H1 (cell line): ENCODE data around the gene STYXL1. TPM values are rescaled to one million over a fixed set of nuclear protein-coding genes. Genes with fewer than 3 reads are reported as not detected.
"Not testable (repeated sequence)": the region's sequence is repeated elsewhere in the genome, so short reads cannot be mapped to it uniquely, and the experiment has no call there.

Source experiments
- CTCF ChIA-PET: fragments of 300-600 bp; sonication (Branson Sonifier 250); formaldehyde crosslinking; loops from one replicate; lab custom pipeline; 2021; ENCODE audit not compliant: partially characterized antibody; lab: Charles Lee
- POLR2A ChIA-PET: fragments of 300-600 bp; sonication (Branson Sonifier 250); formaldehyde crosslinking; loops from one replicate; lab custom pipeline; 2021; ENCODE audit warnings: inconsistent platforms; ENCODE audit not compliant: partially characterized antibody; lab: Charles Lee
- DNase-seq, 2 experiments: peaks; one replicate each; pipeline versions ENCODE4 v3.0.0 to v3.0.0-alpha.2; 2010 to 2022; ENCODE audit warnings: low spot score in 2 of 2, low read depth in 1 of 2, mixed read lengths in 1 of 2
- FAIRE-seq: peaks from 2 replicates; lab custom pipeline; 2011; peaks lifted over from hg19 to GRCh38; lab: Jason Lieb, UNC
- H2AFZ ChIP-seq: 2 replicates; pipeline ENCODE4 v1.8.1; 2012; ENCODE audit warnings: low read length, inconsistent platforms
- H2AK5ac ChIP-seq: 2 replicates; pipeline ENCODE4 v1.6.1; 2013; ENCODE audit warnings: low read depth, low read length
- H2BK120ac ChIP-seq: replicated peaks from 2 replicates; pipeline ENCODE3; 2013; ENCODE audit warnings: low read depth, low read length, inconsistent platforms
- H2BK12ac ChIP-seq: 2 replicates; pipeline ENCODE4 v1.6.1; 2013; ENCODE audit warnings: low read depth, low read length
- H2BK15ac ChIP-seq: 2 replicates; pipeline ENCODE4 v1.6.1; 2013; ENCODE audit warnings: low read length
- H2BK20ac ChIP-seq: 2 replicates; pipeline ENCODE4 v1.6.1; 2013; ENCODE audit warnings: low read length
- H2BK5ac ChIP-seq: 2 replicates; pipeline ENCODE4 v1.6.1; 2013; ENCODE audit warnings: low read depth, low read length
- H3K14ac ChIP-seq: 2 replicates; pipeline ENCODE4 v1.6.1; 2013; ENCODE audit warnings: inconsistent platforms; ENCODE audit not compliant: insufficient read length
- H3K18ac ChIP-seq: 2 replicates; pipeline ENCODE4 v1.6.1; 2013; ENCODE audit warnings: low read length; ENCODE audit errors: extremely low read depth
- H3K23ac ChIP-seq: 2 replicates; pipeline ENCODE4 v1.6.1; 2013; ENCODE audit warnings: inconsistent platforms; ENCODE audit not compliant: insufficient read length
- H3K23me2 ChIP-seq: 2 replicates; pipeline ENCODE4 v1.6.1; 2013; ENCODE audit warnings: low read depth, low read length
- H3K27ac ChIP-seq: 2 replicates; pipeline ENCODE4 v1.6.1; 2011; ENCODE audit warnings: low read depth, low read length, inconsistent platforms
- H3K27me3 ChIP-seq, 4 experiments: replicated peaks in 1 of 4; 1 replicate in 1 of 4; 2 replicates in 3 of 4; pipeline versions ENCODE4 v1.6.1 to v1.8.1; 2011 to 2013; ENCODE audit warnings: low read length in 3 of 4, mild to moderate bottlenecking in 3 of 4, inconsistent platforms in 2 of 4, mixed read lengths in 2 of 4, moderate library complexity in 1 of 4; ENCODE audit not compliant: control insufficient read depth in 3 of 4, insufficient read depth in 3 of 4; ENCODE audit errors: extremely low read depth in 1 of 4
- H3K36me3 ChIP-seq, 4 experiments: 2 replicates each; pipeline versions ENCODE4 v1.6.1 to v1.8.1; 2011 to 2013; ENCODE audit warnings: mild to moderate bottlenecking in 4 of 4, low read length in 3 of 4, moderate library complexity in 2 of 4, control low read depth in 1 of 4, inconsistent platforms in 1 of 4; ENCODE audit not compliant: insufficient read depth in 4 of 4, control insufficient read depth in 2 of 4
- H3K4ac ChIP-seq: replicated peaks from 2 replicates; pipeline ENCODE3; 2013; ENCODE audit warnings: low read length, low read depth, mixed read lengths, inconsistent platforms; ENCODE audit not compliant: insufficient read length
- H3K4me1 ChIP-seq, 4 experiments: replicated peaks in 1 of 4; 1 replicate in 1 of 4; 2 replicates in 3 of 4; pipeline versions ENCODE4 v1.6.1 to v1.8.1; 2011 to 2013; ENCODE audit warnings: low read length in 3 of 4, inconsistent platforms in 2 of 4, mixed read lengths in 1 of 4; ENCODE audit not compliant: insufficient read depth in 4 of 4, control insufficient read depth in 3 of 4
- H3K4me2 ChIP-seq, 2 experiments: 2 replicates each; pipeline versions ENCODE4 v1.6.1 to v1.8.1; 2011 to 2013; ENCODE audit warnings: low read depth in 2 of 2, low read length in 2 of 2, control low read depth in 1 of 2, inconsistent platforms in 1 of 2, mild to moderate bottlenecking in 1 of 2; ENCODE audit not compliant: insufficient read depth in 1 of 2
- H3K4me3 ChIP-seq, 4 experiments: fragments of 200-600, 300-600 bp in 1 of 4; sonication (generic), shearing (Covaris generic), sonication (Bioruptor Twin) in 1 of 4; 2 replicates each; pipeline versions ENCODE4 v1.5.1 to v1.8.1; 2011 to 2016; ENCODE audit warnings: low read length in 4 of 4, low read depth in 3 of 4, control low read depth in 2 of 4, inconsistent platforms in 2 of 4, mild to moderate bottlenecking in 2 of 4, mixed read lengths in 1 of 4, moderate library complexity in 1 of 4; ENCODE audit not compliant: insufficient read depth in 2 of 4; ENCODE audit errors: extremely low read depth in 1 of 4
- H3K56ac ChIP-seq: replicated peaks from 2 replicates; pipeline ENCODE3; 2013; ENCODE audit warnings: low read depth, mild to moderate bottlenecking, mixed read lengths, low read length, inconsistent platforms; ENCODE audit not compliant: insufficient read length
- H3K79me1 ChIP-seq: 2 replicates; pipeline ENCODE4 v1.6.1; 2013; ENCODE audit warnings: low read depth, low read length, control low read depth
- H3K79me2 ChIP-seq, 2 experiments: 2 replicates each; pipeline versions ENCODE4 v1.6.1 to v1.8.1; 2012 to 2013; ENCODE audit warnings: low read length in 2 of 2, mild to moderate bottlenecking in 2 of 2, inconsistent platforms in 1 of 2; ENCODE audit not compliant: insufficient read depth in 2 of 2, control insufficient read depth in 1 of 2
- H3K9ac ChIP-seq, 4 experiments: replicated peaks in 1 of 4; 1 replicate in 1 of 4; 2 replicates in 3 of 4; pipeline versions ENCODE4 v1.6.1 to v1.8.1; 2011 to 2013; ENCODE audit warnings: low read depth in 3 of 4, low read length in 3 of 4, control low read depth in 2 of 4, mild to moderate bottlenecking in 2 of 4, moderate library complexity in 2 of 4, inconsistent platforms in 1 of 4; ENCODE audit errors: extremely low read depth in 1 of 4
- H3K9me3 ChIP-seq, 2 experiments: 2 replicates each; pipeline versions ENCODE4 v1.6.1 to v1.8.1; 2012 to 2013; ENCODE audit warnings: mild to moderate bottlenecking in 2 of 2, moderate library complexity in 2 of 2, control low read depth in 1 of 2, inconsistent platforms in 1 of 2, low read depth in 1 of 2, low read length in 1 of 2, mixed read lengths in 1 of 2; ENCODE audit not compliant: insufficient read depth in 2 of 2
- H4K20me1 ChIP-seq, 2 experiments: replicated peaks in 1 of 2; 2 replicates each; pipeline versions ENCODE3 to v1.8.1; 2011 to 2013; ENCODE audit warnings: inconsistent platforms in 2 of 2, low read length in 2 of 2, mild to moderate bottlenecking in 1 of 2; ENCODE audit not compliant: insufficient read depth in 2 of 2, control insufficient read depth in 1 of 2
- H4K5ac ChIP-seq: 2 replicates; pipeline ENCODE4 v1.6.1; 2013; ENCODE audit warnings: low read length, low read depth, mixed read lengths, inconsistent platforms; ENCODE audit not compliant: insufficient read length
- H4K8ac ChIP-seq: 2 replicates; pipeline ENCODE4 v1.8.0; 2013; ENCODE audit warnings: mild to moderate bottlenecking, moderate library complexity, low read length, inconsistent platforms; ENCODE audit not compliant: insufficient read depth; ENCODE audit errors: extremely low read depth
- H4K91ac ChIP-seq: replicated peaks from 2 replicates; pipeline ENCODE3; 2013; ENCODE audit warnings: low read length, mixed read lengths, inconsistent platforms; ENCODE audit not compliant: insufficient read length
- JUN ChIP-seq: IDR thresholded peaks from 2 replicates; pipeline ENCODE4 v1.6.1; 2011; ENCODE audit warnings: low read depth, mild to moderate bottlenecking, improper control_type of control experiment, low read length
- WGBS, 2 experiments: shearing (Covaris generic) in 1 of 2; methylation state at CpG; one replicate each; pipeline versions ENCODE4 v1.1.6 to v1.1.7; 2013 to 2015; ENCODE audit warnings: low lambda C conversion rate in 2 of 2, mixed read lengths in 2 of 2, inconsistent platforms in 1 of 2, low coverage in 1 of 2, missing lambda C conversion rate in 1 of 2; ENCODE audit not compliant: insufficient replicate concordance in 2 of 2, insufficient coverage in 1 of 2, insufficient read length in 1 of 2; ENCODE audit errors: extremely low coverage in 1 of 2, missing lambda C conversion rate in 1 of 2; 5-methylcytosine and 5-hydroxymethylcytosine counted together
- polyA plus RNA-seq, 7 experiments: library from polyadenylated mRNA; depleted of rRNA in 3 of 7; stranded (reverse) in 5 of 7; unstranded in 2 of 7; fragments of >200 nt in 5 of 7; fragments of 200-250 nt in 2 of 7; gene quantifications; 1 replicate in 5 of 7; 2 replicates in 1 of 7; 4 replicates in 1 of 7; pipeline versions ENCODE4 v1.2.1 to v1.2.3, GENCODE V29; 2011 to 2013; ENCODE audit warnings: missing spikeins in 2 of 7, mixed read lengths in 2 of 7
- total RNA-seq: library from RNA; stranded (reverse); fragmentation: NEBNext Ultra II Directional; extraction: Animal tissue kit (Norgen Biotek cat#: 25700); gene quantifications from 2 replicates; pipeline ENCODE4 v1.2.1, GENCODE V29; 2021

The STYXL1 gene
- total and polyA plus RNA-seq, 2 of the 8 experiments (the other 6 are each of a cell fraction or from before 2014, with no cell fraction given): 32.3 to 53.9 TPM

DNA sequence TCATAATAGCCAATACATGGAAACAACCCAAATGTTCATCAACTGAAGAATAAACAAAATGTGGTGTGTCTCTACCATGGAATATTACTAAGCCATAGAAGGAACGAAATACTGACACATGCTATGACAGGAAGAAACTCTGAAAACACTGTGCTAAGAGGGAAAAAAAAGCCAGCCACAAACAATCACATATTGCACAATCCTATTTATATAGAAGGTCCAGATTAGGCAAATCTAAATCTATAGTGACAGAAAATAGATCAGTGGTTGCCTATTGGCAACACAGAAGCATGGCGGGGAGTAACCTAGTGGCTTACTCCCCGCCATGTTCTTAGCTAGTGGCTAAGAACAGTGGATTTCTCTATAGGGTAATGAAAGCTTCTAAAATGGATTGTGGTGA, 48.1 kb upstream of the STYXL1 start (continued):
- TF ChIP-seq JUN: no peak
- TF ChIP-seq, all 59 proteins: peak for 0

DNA sequence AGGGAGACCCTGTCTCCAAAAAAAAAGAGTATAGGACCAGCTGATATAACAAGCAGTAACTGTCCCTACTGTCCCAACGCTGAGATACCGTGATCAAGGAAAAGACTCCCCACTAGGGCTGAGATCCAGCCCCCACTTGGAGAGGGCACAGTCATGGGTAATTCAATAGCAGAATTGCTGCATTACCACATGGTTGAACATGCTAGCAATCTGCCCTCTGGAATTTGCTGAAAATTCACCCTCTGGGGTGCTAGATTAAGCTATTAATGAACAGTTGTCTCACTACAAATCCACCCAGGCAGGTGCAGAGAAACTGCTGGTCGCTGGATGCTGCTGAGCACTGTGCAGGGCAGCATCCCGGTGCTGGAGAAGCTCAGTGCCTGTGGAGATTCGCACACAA, 46.5 kb upstream of the STYXL1 start:
- not testable (repeated sequence) for FAIRE-seq
- CTCF ChIA-PET: interaction anchor here (0.9 to 1.1 kb wide), 2 partner anchors 14 to 17 kb away, joined by 3 read pairs; no protein-coding TSS in a partner anchor
- 93% methylated on average over 5 of the region's 5 CpGs; no CpG with 5 or more reads in 1 of the 2 experiments for WGBS, 2 experiments

More for the DNA sequence above, 46.5 kb upstream of the STYXL1 start:
- H3K4me2 ChIP-seq, H2BK120ac ChIP-seq, H3K4me3 ChIP-seq, H3K56ac ChIP-seq, H3K36me3 ChIP-seq, H3K4me1 ChIP-seq, H2BK20ac ChIP-seq, H2BK12ac ChIP-seq, H3K4ac ChIP-seq, H3K27me3 ChIP-seq, H3K9ac ChIP-seq, H3K14ac ChIP-seq, H3K18ac ChIP-seq, H3K23ac ChIP-seq, H3K23me2 ChIP-seq, DNase-seq, H3K79me1 ChIP-seq, H3K27ac ChIP-seq, H2BK15ac ChIP-seq, H4K91ac ChIP-seq, H4K5ac ChIP-seq, H3K79me2 ChIP-seq, H2BK5ac ChIP-seq, H2AFZ ChIP-seq, POLR2A ChIA-PET, H3K9me3 ChIP-seq, H2AK5ac ChIP-seq, H4K8ac ChIP-seq, H4K20me1 ChIP-seq: not testable (repeated sequence)
